Vagina (tissue), 2 donors: ENCODE results near the gene MTMR8. TPM values are rescaled to one million over a fixed set of nuclear protein-coding genes. Genes with fewer than 3 reads are reported as not detected.
A peak's percentile ranks its signal among the peaks of the same experiment; 100 is the strongest.

Experiments used
- DNase-seq, 2 donors: peaks; one replicate each; pipeline ENCODE4 v3.0.0-alpha.2; 2017; ENCODE audit errors: extremely low spot score in 2 of 2
- H3K27ac ChIP-seq: fragments of 200-600 bp; sonication (generic); one replicate; pipeline ENCODE4 v1.5.1; 2019
- H3K27me3 ChIP-seq: fragments of 200-600 bp; sonication (generic); one replicate; pipeline ENCODE4 v1.5.1; 2019
- H3K36me3 ChIP-seq, 2 donors: fragments of 200-600 bp; sonication (generic); one replicate each; pipeline ENCODE4 v1.5.1; 2017 to 2019
- H3K4me1 ChIP-seq: fragments of 200-600 bp; sonication (generic); one replicate; pipeline ENCODE4 v1.5.1; 2019
- H3K4me3 ChIP-seq, 2 donors: fragments of 200-600 bp; sonication (generic); 1 replicate in 1 of 2; 2 replicates in 1 of 2; pipeline ENCODE4 v1.5.1; 2016 to 2019
- H3K9me3 ChIP-seq: fragments of 200-600 bp; sonication (generic); one replicate; pipeline ENCODE4 v1.5.1; 2019
- CTCF ChIP-seq, 3 experiments: fragments of 450-650 bp in 2 of 3; fragments of 200-600 bp in 1 of 3; sonication (generic) in 1 of 3; IDR thresholded peaks; one replicate each; pipeline ENCODE4 v1.5.1; 2017 to 2019; ENCODE audit warnings: antibody characterized with exemption in 3 of 3, mild to moderate bottlenecking in 2 of 3, moderate library complexity in 2 of 3
- POLR2A ChIP-seq, 2 donors: fragments of 450-650 bp; IDR thresholded peaks; one replicate each; pipeline ENCODE4 v1.6.1; 2017; ENCODE audit warnings: antibody characterized with exemption in 2 of 2, mild to moderate bottlenecking in 2 of 2, moderate library complexity in 2 of 2
- POLR2AphosphoS5 ChIP-seq, 2 donors: sonication (generic); formaldehyde crosslinking; IDR thresholded peaks; one replicate each; pipeline ENCODE4 v1.9.0; 2017; ENCODE audit warnings: antibody characterized with exemption in 2 of 2, mild to moderate bottlenecking in 2 of 2, low read depth in 1 of 2; ENCODE audit not compliant: insufficient read depth in 1 of 2
- intact Hi-C: fragments of 100-400 bp; cut with DNase I; formaldehyde crosslinking; loops from one replicate; pipeline ENCODE4 v1.15.1; 2023
- total RNA-seq: library from RNA; depleted of rRNA; stranded (reverse); fragments of >200 nt; gene quantifications from one replicate; pipeline ENCODE4 v1.2.3, GENCODE V29; 2016

Gene MTMR8
- total RNA-seq, result 7.9 TPM

GRCh38 chrX:64394874-64395567, at the start of gene MTMR8:
MTMR8 (minus strand) TSS chrX:64395452; CDS start chrX:64395363, 89 bp downstream.
- H3K27ac ChIP-seq, result no peak within 1 kb of the TSS
- TF ChIP-seq CTCF (IDR thresholded peaks at IDR 0.05) (no peak), POLR2AphosphoS5 (IDR thresholded peaks at IDR 0.05; ENCODE audit: insufficient read depth in 1 of 2, low read depth in 1 of 2) (peak in 1 of 2 donors; percentile 56), POLR2A (IDR thresholded peaks at IDR 0.05) (no peak)
- peak within 1 kb of the TSS; percentile 41 to 49 for H3K4me3 ChIP-seq
- intact Hi-C loops, result no loop called here
- no peaks in the 10 kb centered on the region for H3K36me3 ChIP-seq
- no peaks in the 10 kb centered on the region for H3K27me3 ChIP-seq
- H3K4me1 ChIP-seq, result no peaks in the 10 kb centered on the region
- DNase-seq, result no peak
- no peaks in the 10 kb centered on the region for H3K9me3 ChIP-seq

GRCh38 chrX:64439551-64439950, 44.3 kb upstream of the MTMR8 start:
- Histone ChIP-seq H3K27ac (no peak overlapping the region), H3K27me3 (no peaks in the 10 kb centered on the region), H3K9me3 (no peaks in the 10 kb centered on the region), H3K4me1 (no peaks in the 10 kb centered on the region), H3K4me3 (no peak overlapping the region), H3K36me3 (no peaks in the 10 kb centered on the region)
- intact Hi-C loops, result no loop called here
- TF ChIP-seq CTCF (IDR thresholded peaks at IDR 0.05) (no peak), POLR2AphosphoS5 (IDR thresholded peaks at IDR 0.05; ENCODE audit: insufficient read depth in 1 of 2, low read depth in 1 of 2) (no peak), POLR2A (IDR thresholded peaks at IDR 0.05) (no peak)
- no peak for DNase-seq

GRCh38 chrX:64437665-64438064, 42.4 kb upstream of the MTMR8 start:
- Histone ChIP-seq H3K9me3 (no peaks in the 10 kb centered on the region), H3K27me3 (no peaks in the 10 kb centered on the region), H3K4me1 (no peaks in the 10 kb centered on the region), H3K27ac (no peak overlapping the region), H3K36me3 (no peaks in the 10 kb centered on the region), H3K4me3 (no peak overlapping the region)
- intact Hi-C loops, result no loop called here
- DNase-seq, result no peak
- TF ChIP-seq POLR2A (IDR thresholded peaks at IDR 0.05) (no peak), POLR2AphosphoS5 (IDR thresholded peaks at IDR 0.05; ENCODE audit: insufficient read depth in 1 of 2, low read depth in 1 of 2) (no peak)

GRCh38 chrX:64437218-64437617, 42.0 kb upstream of the MTMR8 start:
- intact Hi-C loops, result no loop called here

GRCh38 chrX:64428371-64428770, 33.1 kb upstream of the MTMR8 start:
- H3K36me3 ChIP-seq, result no peaks in the 10 kb centered on the region
- no peak for DNase-seq
- H3K27me3 ChIP-seq, result no peaks in the 10 kb centered on the region
- no peak overlapping the region for H3K27ac ChIP-seq
- no peaks in the 10 kb centered on the region for H3K4me1 ChIP-seq
- intact Hi-C loops, result no loop called here
- TF ChIP-seq POLR2A (IDR thresholded peaks at IDR 0.05), result no peak
- TF ChIP-seq CTCF (IDR thresholded peaks at IDR 0.05), result no peak
- H3K4me3 ChIP-seq, result no peak overlapping the region
- no peaks in the 10 kb centered on the region for H3K9me3 ChIP-seq

More at GRCh38 chrX:64437218-64437617, 42.0 kb upstream of the MTMR8 start:
- no peaks in the 10 kb centered on the region for H3K4me1 ChIP-seq
- H3K27ac ChIP-seq, result no peak overlapping the region
- no peak overlapping the region for H3K4me3 ChIP-seq
- no peaks in the 10 kb centered on the region for H3K27me3 ChIP-seq
- no peak for TF ChIP-seq POLR2A (IDR thresholded peaks at IDR 0.05)
- no peak for TF ChIP-seq CTCF (IDR thresholded peaks at IDR 0.05)
- TF ChIP-seq POLR2AphosphoS5 (IDR thresholded peaks at IDR 0.05; ENCODE audit: insufficient read depth in 1 of 2, low read depth in 1 of 2), result no peak
- no peak for DNase-seq
- no peaks in the 10 kb centered on the region for H3K9me3 ChIP-seq
- no peaks in the 10 kb centered on the region for H3K36me3 ChIP-seq
